Spleen (tissue), 11 donors: Measurements from ENCODE around the gene TIAM1. TPM values are rescaled to one million over a fixed set of nuclear protein-coding genes. Genes with fewer than 3 reads are reported as not detected.

ENCODE experiments used
- DNase-seq: peaks from one replicate; pipeline ENCODE4 v3.0.0-alpha.2; 2020
- H3K27ac ChIP-seq, 8 donors: fragments of 200-600 bp; sonication (generic) in 7 of 8; 1 replicate in 4 of 8; 2 replicates in 4 of 8; pipeline versions ENCODE4 v1.5.0 to v1.8.0; 2016 to 2021; ENCODE audit warnings: inconsistent platforms in 4 of 8, mild to moderate bottlenecking in 4 of 8, moderate library complexity in 1 of 8
- H3K27me3 ChIP-seq, 7 donors: fragments of 200-600 bp; sonication (generic) in 6 of 7; replicated peaks in 1 of 7; 1 replicate in 4 of 7; 2 replicates in 3 of 7; pipeline versions ENCODE4 v1.5.0 to v1.8.0; 2016 to 2021; ENCODE audit warnings: inconsistent platforms in 3 of 7, mild to moderate bottlenecking in 1 of 7
- H3K36me3 ChIP-seq, 6 donors: fragments of 200-600 bp; sonication (generic) in 5 of 6; 1 replicate in 4 of 6; 2 replicates in 2 of 6; pipeline versions ENCODE4 v1.5.0 to v1.8.0; 2016 to 2021; ENCODE audit warnings: inconsistent platforms in 2 of 6
- H3K4me1 ChIP-seq, 6 donors: fragments of 200-600 bp; sonication (generic) in 5 of 6; 1 replicate in 3 of 6; 2 replicates in 3 of 6; pipeline versions ENCODE4 v1.5.0 to v1.8.0; 2016 to 2021; ENCODE audit warnings: inconsistent platforms in 3 of 6
- H3K4me3 ChIP-seq, 8 donors: fragments of 200-600 bp; sonication (generic) in 7 of 8; 1 replicate in 4 of 8; 2 replicates in 4 of 8; pipeline versions ENCODE4 v1.5.0 to v1.8.0; 2016 to 2021; ENCODE audit warnings: inconsistent platforms in 4 of 8, mild to moderate bottlenecking in 4 of 8, moderate library complexity in 2 of 8
- H3K9me3 ChIP-seq, 8 donors: fragments of 200-600 bp; sonication (generic) in 7 of 8; 1 replicate in 4 of 8; 2 replicates in 4 of 8; pipeline versions ENCODE4 v1.5.0 to v1.8.0; 2016 to 2021; ENCODE audit warnings: inconsistent platforms in 4 of 8
- POLR2A ChIP-seq, 3 donors: fragments of 450-650 bp; IDR thresholded peaks; one replicate each; pipeline ENCODE4 v1.5.1; 2017; ENCODE audit warnings: antibody characterized with exemption in 3 of 3, mild to moderate bottlenecking in 1 of 3
- POLR2AphosphoS5 ChIP-seq, 3 donors: sonication (generic); formaldehyde crosslinking; IDR thresholded peaks; one replicate each; pipeline ENCODE4 v1.5.1; 2017; ENCODE audit warnings: antibody characterized with exemption in 3 of 3
- whole genome bisulfite sequencing, 5 donors: extraction: QIAGEN DNeasy Blood & Tissue Kit in 3 of 5; methylation state at CpG; one replicate each; pipeline versions ENCODE4 v1.1.5 to v1.1.7; 2013 to 2018; 5-methylcytosine and 5-hydroxymethylcytosine counted together
- intact Hi-C: fragments of 100-400 bp; cut with DNase I; formaldehyde crosslinking; loops from one replicate; pipeline ENCODE4 v1.15.0; 2023; ENCODE audit warnings: low total_unique reads
- polyA plus RNA-seq, 3 donors: library from polyadenylated mRNA; stranded (reverse); fragments of 200-250 nt; gene quantifications; one replicate each; pipeline ENCODE4 v1.2.1, GENCODE V29; 2013
- total RNA-seq, 7 donors: library from RNA; depleted of rRNA in 3 of 7; stranded (reverse); fragments of >200 nt in 3 of 7; fragmentation: NEBNext Ultra II Directional in 4 of 7; extraction: Animal tissue kit (Norgen Biotek cat#: 25700) in 4 of 7; gene quantifications; one replicate each; pipeline versions ENCODE4 v1.1.0 to v1.2.1, GENCODE V29; 2016 to 2021
- TF ChIP-seq, protein P1 (sequence below), 11 experiments: fragments of 200-600 bp in 7 of 11; fragments of 450-650 bp in 4 of 11; sonication (generic) in 4 of 11; IDR thresholded peaks in 8 of 11; conservative IDR thresholded peaks in 3 of 11; 1 replicate in 7 of 11; 2 replicates in 4 of 11; pipeline versions ENCODE4 v1.4.0 to v1.8.0; 2016 to 2021; ENCODE audit warnings: antibody characterized with exemption in 11 of 11, inconsistent platforms in 4 of 11, mild to moderate bottlenecking in 1 of 11
- donor health status: healthy with polysubstance abuse.
- donor health status: DM: no; HTN: no; CAD: no; lungs with moderate emphysema.
- donor health status: DM: no; HTN: no; CAD: no.
- donor health status: Bipolar disorder and iron deficiency.
- donor health status: healthy.
- donor health status: DM: no; HTN: no; CAD: no.
- donor health status: DM: yes; HTN: yes; CAD: no.

TIAM1 gene
- total and polyA plus RNA-seq, 10 donors, result 1.9 to 35.0 (median 18.4) TPM

GRCh38 chr21:31371715-31372470, 27.8 kb upstream of the TIAM1 start:
- no peak for DNase-seq
- 83 to 95% (median 88%) methylated on average over 6 of the region's 6 CpGs for WGBS, 5 donors
- no peak overlapping the region for H3K4me3 ChIP-seq

DNA sequence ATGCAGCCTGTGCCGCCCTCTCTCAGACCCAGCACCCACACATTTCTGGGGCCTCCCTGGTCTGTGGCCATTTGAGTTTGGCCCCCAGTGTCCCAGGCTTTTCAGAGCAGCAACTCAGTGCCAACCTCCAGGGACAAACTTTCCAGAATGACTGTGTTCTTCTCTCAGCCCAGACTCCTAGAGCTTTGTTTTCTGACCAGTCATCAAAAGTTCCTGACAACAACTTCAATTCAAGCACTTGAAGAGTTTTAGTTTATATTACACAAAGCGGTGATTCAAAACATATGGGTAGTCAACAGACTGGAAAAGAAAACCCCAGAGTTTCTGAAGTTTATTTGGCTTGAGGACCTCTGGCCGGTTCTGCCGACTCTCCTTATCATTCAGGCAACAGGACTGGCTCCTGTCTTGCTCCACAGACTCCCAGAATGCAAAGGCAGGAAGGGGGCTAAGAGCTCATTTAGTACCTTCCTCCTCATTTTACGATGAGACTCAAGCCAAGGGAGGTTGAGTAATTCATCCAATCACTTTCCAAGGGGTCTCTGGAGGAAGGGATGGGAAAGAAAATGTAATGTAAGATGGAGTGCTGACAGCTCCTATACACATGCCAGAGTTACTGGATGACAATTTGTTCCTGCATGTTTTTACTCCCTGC, 27.0 kb upstream of the TIAM1 start:
- no peaks in the 10 kb centered on the region for H3K4me1 ChIP-seq
- no peaks in the 10 kb centered on the region for H3K9me3 ChIP-seq
- no peak overlapping the region for H3K4me3 ChIP-seq
- intact Hi-C loops, result no loop called here
- 61 to 84% (median 83%) methylated on average over 5 of the region's 5 CpGs for WGBS, 5 donors
- TF ChIP-seq POLR2AphosphoS5 (IDR thresholded peaks at IDR 0.05) (no peak), POLR2A (IDR thresholded peaks at IDR 0.05) (no peak)
- TF ChIP-seq, protein P1, sequence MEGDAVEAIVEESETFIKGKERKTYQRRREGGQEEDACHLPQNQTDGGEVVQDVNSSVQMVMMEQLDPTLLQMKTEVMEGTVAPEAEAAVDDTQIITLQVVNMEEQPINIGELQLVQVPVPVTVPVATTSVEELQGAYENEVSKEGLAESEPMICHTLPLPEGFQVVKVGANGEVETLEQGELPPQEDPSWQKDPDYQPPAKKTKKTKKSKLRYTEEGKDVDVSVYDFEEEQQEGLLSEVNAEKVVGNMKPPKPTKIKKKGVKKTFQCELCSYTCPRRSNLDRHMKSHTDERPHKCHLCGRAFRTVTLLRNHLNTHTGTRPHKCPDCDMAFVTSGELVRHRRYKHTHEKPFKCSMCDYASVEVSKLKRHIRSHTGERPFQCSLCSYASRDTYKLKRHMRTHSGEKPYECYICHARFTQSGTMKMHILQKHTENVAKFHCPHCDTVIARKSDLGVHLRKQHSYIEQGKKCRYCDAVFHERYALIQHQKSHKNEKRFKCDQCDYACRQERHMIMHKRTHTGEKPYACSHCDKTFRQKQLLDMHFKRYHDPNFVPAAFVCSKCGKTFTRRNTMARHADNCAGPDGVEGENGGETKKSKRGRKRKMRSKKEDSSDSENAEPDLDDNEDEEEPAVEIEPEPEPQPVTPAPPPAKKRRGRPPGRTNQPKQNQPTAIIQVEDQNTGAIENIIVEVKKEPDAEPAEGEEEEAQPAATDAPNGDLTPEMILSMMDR (IDR thresholded peaks at IDR 0.05 in 8 of 11, conservative IDR thresholded peaks at IDR 0.05 in 3 of 11), result no peak
- no peak overlapping the region for H3K27ac ChIP-seq
- no peaks in the 10 kb centered on the region for H3K36me3 ChIP-seq
- H3K27me3 ChIP-seq, result no peaks in the 10 kb centered on the region
- DNase-seq, result no peak

More at GRCh38 chr21:31371715-31372470, 27.8 kb upstream of the TIAM1 start:
- Histone ChIP-seq H3K36me3 (no peaks in the 10 kb centered on the region), H3K27me3 (no peaks in the 10 kb centered on the region), H3K9me3 (no peaks in the 10 kb centered on the region), H3K4me1 (no peaks in the 10 kb centered on the region), H3K27ac (no peak overlapping the region)
- intact Hi-C loops, result no loop called here
- TF ChIP-seq POLR2AphosphoS5 (IDR thresholded peaks at IDR 0.05), result no peak
- TF ChIP-seq, protein P1 (IDR thresholded peaks at IDR 0.05 in 8 of 11, conservative IDR thresholded peaks at IDR 0.05 in 3 of 11), result no peak
- TF ChIP-seq POLR2A (IDR thresholded peaks at IDR 0.05), result no peak

DNA sequence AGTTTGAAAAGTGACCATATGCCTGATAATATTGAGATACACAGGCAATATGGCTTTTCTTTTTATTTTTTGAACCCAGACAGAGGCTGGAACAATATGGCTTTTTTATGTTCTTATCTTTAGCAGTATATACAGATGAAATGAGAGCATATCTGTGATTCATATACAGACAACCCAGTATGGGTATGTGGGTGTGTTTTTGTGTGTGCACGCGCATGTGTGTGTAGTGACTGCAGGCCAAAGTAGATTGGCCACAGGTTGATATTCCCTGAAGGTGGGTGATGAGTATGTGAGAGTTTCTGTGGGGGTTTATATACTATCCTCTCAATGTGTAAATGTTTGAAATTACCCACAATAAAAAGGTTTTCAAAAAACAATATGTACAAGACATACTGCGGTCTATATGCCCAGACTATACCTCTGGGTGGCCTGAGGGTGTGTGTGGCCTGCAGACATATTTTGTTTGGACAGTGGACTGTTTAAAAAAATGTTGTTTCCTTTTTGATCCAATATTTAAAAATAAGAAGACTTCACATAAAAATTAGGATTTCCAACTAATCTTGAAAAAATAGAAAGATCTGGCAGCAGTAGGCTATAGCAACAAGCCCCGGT, 26.3 kb upstream of the TIAM1 start:
- no peak for DNase-seq
- 86 to 96% (median 92%) methylated on average over 4 of the region's 4 CpGs for WGBS, 5 donors
- intact Hi-C loops, result no loop called here
- H3K36me3 ChIP-seq, result no peaks in the 10 kb centered on the region
- H3K27ac ChIP-seq, result no peak overlapping the region
- TF ChIP-seq, protein P1 (IDR thresholded peaks at IDR 0.05 in 8 of 11, conservative IDR thresholded peaks at IDR 0.05 in 3 of 11), result no peak
- TF ChIP-seq POLR2AphosphoS5 (IDR thresholded peaks at IDR 0.05), result no peak
- TF ChIP-seq POLR2A (IDR thresholded peaks at IDR 0.05), result no peak
- H3K4me1 ChIP-seq, result no peaks in the 10 kb centered on the region
- H3K27me3 ChIP-seq, result no peaks in the 10 kb centered on the region
- no peaks in the 10 kb centered on the region for H3K9me3 ChIP-seq
- no peak overlapping the region for H3K4me3 ChIP-seq

GRCh38 chr21:31368361-31368760, 24.3 kb upstream of the TIAM1 start:
- TF ChIP-seq POLR2A (IDR thresholded peaks at IDR 0.05) (no peak), POLR2AphosphoS5 (IDR thresholded peaks at IDR 0.05) (no peak)
- H3K9me3 ChIP-seq, result no peaks in the 10 kb centered on the region
- peaks cover 0 to 7% (median 0%) of the 10 kb centered on the region in 6 donors for H3K4me1 ChIP-seq
- no peaks in the 10 kb centered on the region for H3K36me3 ChIP-seq
- H3K27me3 ChIP-seq, result no peaks in the 10 kb centered on the region
- intact Hi-C loops, result no loop called here
- DNase-seq, result no peak
- no peak overlapping the region for H3K4me3 ChIP-seq
- 89 to 94% (median 90%) methylated on average over 7 of the region's 7 CpGs for WGBS, 5 donors
- H3K27ac ChIP-seq, result no peak overlapping the region
